NCI-H2029 treated with DMSO at 0.1 percent for 48 hours (cell line): Measurements from ENCODE around the gene EREG.
"Not testable (repeated sequence)": the region's sequence is repeated elsewhere in the genome, so short reads cannot be mapped to it uniquely, and the experiment has no call there.

Source experiments
- DNase-seq: peaks from one replicate; lab custom pipeline; 2025; lab: John Stamatoyannopoulos, UW

The EREG gene, protein sequence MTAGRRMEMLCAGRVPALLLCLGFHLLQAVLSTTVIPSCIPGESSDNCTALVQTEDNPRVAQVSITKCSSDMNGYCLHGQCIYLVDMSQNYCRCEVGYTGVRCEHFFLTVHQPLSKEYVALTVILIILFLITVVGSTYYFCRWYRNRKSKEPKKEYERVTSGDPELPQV

DNA sequence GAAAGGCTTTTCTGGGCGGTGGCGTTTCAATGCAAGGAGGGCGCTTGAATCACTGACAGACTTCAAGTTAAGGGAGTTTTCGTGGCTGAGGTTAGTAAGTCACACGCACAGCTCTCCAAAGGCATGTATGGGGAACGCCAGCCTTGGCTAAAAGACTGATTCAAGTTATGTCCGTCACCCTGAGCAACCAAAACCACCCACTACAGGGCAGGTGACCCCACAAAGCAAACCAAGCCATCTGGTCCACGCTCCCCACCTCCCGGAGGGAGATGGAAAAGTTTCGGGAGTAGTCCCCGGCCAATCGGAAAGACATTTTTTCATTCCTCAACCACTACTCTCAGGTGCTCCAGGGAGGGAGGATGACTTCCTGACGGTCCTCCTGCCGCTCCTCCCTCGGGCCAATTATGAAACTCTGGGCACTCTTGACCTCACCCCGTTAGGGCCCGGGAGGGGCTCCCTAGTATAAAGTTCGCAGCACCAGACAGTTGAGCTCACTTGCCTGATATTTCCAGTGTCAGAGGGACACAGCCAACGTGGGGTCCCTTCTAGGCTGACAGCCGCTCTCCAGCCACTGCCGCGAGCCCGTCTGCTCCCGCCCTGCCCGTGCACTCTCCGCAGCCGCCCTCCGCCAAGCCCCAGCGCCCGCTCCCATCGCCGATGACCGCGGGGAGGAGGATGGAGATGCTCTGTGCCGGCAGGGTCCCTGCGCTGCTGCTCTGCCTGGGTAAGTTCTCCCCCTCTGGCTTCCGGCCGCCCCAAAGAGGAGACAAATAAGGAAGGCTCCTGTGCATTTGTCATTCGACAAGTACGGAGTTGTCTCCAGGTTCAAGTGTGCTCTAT lies at the start of gene EREG:
Gene EREG (plus strand): TSS at position 494 of the 840 bp plus-strand sequence. CDS start 164 bp downstream, at position 658.
- no peak for DNase-seq

- DNase-seq = no peak
These were observed 49.6 kb upstream of the EREG start for GRCh38 chr4:74315376-74315775.

- no peak for DNase-seq
These were observed 48.5 kb upstream of the EREG start for GRCh38 chr4:74316397-74316796.

DNA sequence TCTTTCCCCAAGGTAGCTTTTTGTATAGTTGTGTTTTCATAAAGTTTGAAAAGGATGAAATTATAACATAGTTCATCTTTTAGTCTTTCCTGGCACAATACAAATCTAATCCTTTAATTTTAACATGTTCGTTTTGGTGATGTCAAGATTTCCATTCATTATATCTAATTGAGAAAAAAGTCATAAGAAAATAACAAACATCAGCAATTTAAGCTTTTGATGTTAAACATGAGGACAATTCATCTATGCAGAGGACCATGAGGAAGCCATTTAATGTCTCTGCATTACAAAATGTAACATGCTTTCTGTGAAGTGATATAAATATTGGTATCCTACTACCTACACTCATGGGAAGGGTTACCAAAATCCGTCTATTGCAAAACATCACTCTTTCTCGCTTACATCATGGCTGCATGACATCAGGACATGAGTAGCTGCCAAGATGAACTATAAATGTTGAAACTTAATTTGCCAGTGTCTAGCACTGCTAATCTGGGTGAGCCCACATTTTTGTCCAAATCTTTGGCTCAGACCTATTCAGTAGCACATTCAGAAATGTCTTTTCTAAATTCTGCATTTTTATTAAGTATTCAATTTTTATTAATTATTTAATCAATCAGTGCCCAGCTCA lies 47.2 kb upstream of the EREG start:
- DNase-seq = no peak

GRCh38 chr4:74318276-74318675 lies 46.7 kb upstream of the EREG start:
- DNase-seq = no peak

- no peak for DNase-seq
These were observed 45.5 kb upstream of the EREG start for GRCh38 chr4:74319470-74319869.

DNA sequence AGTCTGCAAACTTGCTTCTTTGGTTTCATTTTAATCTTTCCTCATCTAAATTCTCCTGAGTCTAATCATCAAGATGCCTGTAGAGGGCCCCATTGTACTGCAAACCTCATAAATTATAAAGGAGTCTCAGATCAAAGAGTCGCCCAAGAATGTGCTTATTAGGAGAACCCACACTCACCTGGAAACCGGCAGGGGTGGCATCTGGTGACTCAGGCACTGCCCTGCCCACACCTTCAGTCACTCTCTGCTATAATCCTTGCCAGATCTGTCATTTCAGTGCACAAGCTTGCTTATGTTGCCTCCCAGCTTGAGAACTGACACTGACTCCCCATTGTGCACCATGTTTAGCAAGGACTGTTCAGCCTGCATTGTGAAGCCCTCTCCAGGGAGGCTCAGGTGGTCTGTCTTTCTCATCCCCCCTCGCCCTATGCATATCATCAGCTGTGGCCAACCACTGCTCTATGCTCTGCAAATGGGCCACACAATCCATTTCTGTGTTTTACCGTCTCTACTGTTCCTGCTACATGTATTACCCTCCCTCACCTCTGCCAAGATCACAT lies 44.3 kb upstream of the EREG start:
- DNase-seq = peak; percentile 15

DNA sequence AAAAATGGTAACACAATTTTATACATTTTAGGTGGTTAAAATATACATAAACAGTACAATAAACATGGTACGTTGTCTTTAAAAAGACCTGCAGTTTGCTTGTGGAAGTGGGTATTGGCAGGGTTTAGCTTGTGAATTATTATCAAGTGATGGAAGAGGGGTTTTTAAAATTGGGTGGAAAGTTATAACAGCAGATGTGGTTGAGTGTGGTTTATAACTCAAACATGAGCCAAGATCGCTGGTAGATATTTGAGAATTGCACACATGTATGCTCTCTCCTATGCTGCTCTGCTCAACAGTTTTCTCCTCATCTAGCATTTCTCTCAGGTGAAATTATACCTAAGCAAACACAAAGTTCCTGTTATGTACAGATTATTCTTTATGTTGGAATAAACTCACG lies 42.6 kb upstream of the EREG start:
- no peak for DNase-seq

DNA sequence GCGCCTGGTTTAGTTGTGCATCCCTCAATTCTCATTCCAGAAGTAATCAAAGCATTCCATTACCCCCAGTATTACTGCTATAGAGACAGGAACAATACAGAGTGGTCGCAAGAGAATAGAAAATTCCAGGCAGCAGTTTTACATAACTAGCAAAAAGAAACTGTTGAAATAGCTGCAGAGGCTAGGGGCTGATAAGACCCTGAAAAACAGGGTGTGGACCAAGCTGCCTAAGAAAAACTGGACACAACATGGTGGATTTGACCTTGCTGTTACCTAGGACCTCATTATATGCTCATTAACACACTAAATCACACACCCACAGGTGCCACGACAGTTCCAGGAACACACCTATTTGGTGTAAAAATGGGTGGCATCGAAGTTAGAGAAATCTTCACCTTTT lies 41.3 kb upstream of the EREG start:
- no peak for DNase-seq

- no peak for DNase-seq
These were observed 40.7 kb upstream of the EREG start for GRCh38 chr4:74324262-74324661.

DNA sequence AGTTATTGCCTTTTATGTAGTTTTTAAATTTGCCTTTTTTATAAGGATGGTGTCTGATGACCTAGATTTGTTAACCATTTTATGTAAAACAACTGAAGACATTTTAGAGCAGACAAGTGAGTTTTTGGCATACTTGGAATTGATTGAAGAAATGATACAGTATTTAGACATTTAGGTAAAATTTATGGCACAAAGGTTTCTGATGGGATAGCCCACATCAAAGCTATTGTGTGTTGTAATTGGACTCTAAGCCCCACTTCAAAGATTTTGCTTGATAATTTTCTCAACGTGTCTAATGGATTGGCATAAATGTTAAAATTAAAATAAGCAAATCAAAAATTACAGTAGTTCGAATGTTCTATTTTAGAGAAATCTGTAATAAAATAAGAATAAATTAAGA lies 39.1 kb upstream of the EREG start:
- no peak for DNase-seq

DNA sequence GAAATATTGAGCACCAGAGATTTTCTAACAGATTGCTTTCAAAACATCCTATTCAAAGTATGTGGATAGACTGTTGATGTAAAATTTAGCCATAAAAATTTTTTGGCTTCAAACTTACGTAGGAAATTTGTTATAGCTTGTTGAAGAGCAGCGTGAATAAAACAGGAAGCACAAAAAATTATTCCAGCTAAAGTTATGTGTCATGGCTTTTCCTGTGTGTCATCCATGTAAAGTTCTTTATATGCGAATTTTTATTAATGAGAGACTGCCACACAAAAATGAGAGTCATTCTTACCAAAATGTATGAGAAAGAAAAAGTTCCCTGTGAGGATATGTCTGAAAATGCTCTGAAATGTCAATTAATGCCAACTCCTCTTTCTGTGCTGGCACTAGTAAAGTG lies 37.2 kb upstream of the EREG start:
- no peak for DNase-seq

- no peak for DNase-seq
These were observed 36.4 kb upstream of the EREG start for GRCh38 chr4:74328501-74328900.

DNA sequence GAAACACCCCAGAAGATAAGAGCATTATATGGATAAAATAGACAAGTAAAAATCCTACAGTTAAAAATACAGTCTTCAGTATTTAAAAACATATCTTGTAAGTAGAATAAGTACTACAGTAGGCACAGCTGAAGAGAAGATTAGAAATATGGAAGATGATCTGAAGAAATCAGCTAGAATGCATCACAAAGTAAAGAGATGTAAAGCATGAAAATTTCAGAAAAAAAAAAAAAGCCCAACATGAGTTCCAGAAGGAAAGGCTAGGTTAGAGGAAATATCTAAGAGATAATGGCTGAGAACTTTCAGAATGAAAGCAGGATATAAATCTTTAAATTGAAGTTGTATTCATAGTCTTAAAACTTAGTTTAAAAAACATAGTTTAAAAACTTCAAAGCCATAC lies 35.6 kb upstream of the EREG start:
- no peak for DNase-seq

GRCh38 chr4:74330295-74330750 lies 34.6 kb upstream of the EREG start:
- DNase-seq = no peak

GRCh38 chr4:74331252-74331651 lies 33.7 kb upstream of the EREG start:
- DNase-seq = no peak

DNA sequence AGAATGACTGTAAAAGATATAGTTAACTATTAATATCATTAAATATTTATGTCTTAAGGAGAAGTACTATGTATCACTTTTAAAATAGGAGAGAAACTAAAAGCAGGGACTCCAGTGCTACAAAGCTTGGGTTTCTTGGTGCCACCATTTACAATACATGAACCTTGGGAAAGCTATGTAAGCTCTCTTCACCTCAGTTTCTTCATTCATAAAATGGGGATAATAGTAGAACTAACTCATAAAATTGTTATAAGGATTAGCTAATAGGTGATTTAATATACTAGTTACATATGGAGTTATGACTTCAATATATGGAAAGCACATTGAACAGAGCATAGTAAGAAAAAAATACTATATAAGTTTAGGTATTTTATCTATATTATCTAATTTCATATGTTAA lies 33.0 kb upstream of the EREG start:
- DNase-seq = no peak

GRCh38 chr4:74334636-74335035 lies 30.3 kb upstream of the EREG start:
- DNase-seq = no peak

DNA sequence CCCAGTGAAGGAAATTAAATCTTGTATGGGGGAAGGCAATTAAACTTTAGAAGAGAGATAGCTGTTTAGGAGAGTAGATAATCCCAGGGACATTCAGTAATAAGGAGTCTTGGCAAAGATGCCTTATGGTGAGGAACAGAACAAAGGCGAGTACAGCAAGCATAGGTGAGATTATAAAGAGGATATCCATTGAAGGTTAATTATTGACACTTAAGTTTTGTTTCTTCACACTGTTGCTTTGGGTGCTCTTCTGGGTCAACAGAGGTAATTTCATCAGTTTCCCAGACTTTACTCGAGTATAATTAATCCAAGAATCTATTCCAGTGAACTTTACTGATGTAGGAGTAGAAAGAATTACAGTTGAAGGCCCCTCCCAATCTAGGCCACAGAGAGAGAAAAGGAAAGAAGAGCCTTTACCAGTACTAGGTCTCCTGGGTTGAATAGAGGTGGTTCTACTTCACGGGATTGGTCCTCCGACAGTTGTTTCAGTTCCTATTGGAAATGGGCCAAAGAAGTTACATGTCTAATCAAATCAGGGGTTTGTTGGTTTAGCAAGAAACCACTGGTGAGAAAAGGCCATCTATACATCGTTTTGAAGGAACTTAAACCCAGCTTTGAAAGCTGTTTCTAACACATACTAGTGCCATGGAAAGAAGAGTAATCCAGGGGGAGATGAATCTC lies 29.5 kb upstream of the EREG start:
- DNase-seq = no peak

DNA sequence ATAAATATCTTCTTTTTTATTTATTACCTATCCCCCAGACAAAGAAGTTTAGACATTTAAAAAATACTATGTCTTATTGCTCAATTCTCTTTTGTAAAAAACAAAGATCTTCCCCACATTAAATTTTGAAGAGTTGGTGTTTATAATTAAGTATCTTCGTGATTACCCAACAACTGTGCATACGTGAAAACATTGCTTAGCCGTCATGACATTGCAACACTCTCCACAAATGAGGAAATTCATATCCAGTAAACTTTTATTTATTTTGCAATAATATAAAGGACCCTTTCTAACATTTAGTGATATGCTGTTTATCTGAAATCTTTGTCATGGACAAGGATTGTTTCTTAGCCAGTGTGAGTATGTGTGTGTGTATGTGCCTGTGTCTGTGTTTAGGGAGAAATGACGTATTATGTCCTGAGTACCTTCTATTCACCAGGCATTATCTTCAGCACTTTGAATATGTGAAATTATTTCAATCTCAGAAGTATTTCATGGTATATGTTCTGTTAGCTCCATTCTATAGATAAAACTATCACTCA lies 26.1 kb upstream of the EREG start:
- no peak for DNase-seq

- DNase-seq = no peak
These were observed 25.4 kb upstream of the EREG start for GRCh38 chr4:74339501-74339900.

GRCh38 chr4:74340421-74340820 lies 24.5 kb upstream of the EREG start:
- DNase-seq = not testable (repeated sequence)
